Measurements from ENCODE around the gene PAPOLA. TPM values are rescaled to one million over a fixed set of nuclear protein-coding genes. Genes with fewer than 3 reads are reported as not detected.
A peak's percentile ranks its signal among the peaks of the same experiment; 100 is the strongest.

The PAPOLA gene
- total and polyA plus RNA-seq, 4 donors = 62.2 to 285 (median 96.2) TPM

- Histone ChIP-seq H3K27ac (ENCODE audit: low read depth in 1 of 2, low read length in 1 of 2) (no peak overlapping the region), H3K36me3 (ENCODE audit: control insufficient read depth in 4 of 4, insufficient read depth in 4 of 4, low read length in 4 of 4) (peaks cover 2 to 13% (median 11%) of the 10 kb centered on the region in 4 donors)
Measured at GRCh38 chr14:96538097-96538989, 36.2 kb downstream of the PAPOLA start.

GRCh38 chr14:96538990-96539317 lies 36.8 kb downstream of the PAPOLA start:
- WGBS, 2 donors = 80 to 81% methylated on average over 1 of the region's 1 CpG
- no peaks in the 10 kb centered on the region for H3K4me1 ChIP-seq (ENCODE audit: control insufficient read depth in 5 of 5, insufficient read depth in 5 of 5, low read length in 5 of 5)
- no peak overlapping the region for H3K9ac ChIP-seq (ENCODE audit: insufficient read depth in 1 of 2, low read length in 2 of 2)
- ATAC-seq (ENCODE audit: insufficient read depth, low FRiP score) = no peak
- peaks cover 1 to 13% (median 12%) of the 10 kb centered on the region in 4 donors for H3K36me3 ChIP-seq (ENCODE audit: control insufficient read depth in 4 of 4, insufficient read depth in 4 of 4, low read length in 4 of 4)
- TF ChIP-seq, protein P1, sequence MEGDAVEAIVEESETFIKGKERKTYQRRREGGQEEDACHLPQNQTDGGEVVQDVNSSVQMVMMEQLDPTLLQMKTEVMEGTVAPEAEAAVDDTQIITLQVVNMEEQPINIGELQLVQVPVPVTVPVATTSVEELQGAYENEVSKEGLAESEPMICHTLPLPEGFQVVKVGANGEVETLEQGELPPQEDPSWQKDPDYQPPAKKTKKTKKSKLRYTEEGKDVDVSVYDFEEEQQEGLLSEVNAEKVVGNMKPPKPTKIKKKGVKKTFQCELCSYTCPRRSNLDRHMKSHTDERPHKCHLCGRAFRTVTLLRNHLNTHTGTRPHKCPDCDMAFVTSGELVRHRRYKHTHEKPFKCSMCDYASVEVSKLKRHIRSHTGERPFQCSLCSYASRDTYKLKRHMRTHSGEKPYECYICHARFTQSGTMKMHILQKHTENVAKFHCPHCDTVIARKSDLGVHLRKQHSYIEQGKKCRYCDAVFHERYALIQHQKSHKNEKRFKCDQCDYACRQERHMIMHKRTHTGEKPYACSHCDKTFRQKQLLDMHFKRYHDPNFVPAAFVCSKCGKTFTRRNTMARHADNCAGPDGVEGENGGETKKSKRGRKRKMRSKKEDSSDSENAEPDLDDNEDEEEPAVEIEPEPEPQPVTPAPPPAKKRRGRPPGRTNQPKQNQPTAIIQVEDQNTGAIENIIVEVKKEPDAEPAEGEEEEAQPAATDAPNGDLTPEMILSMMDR (IDR thresholded peaks at IDR 0.05; ENCODE audit: control extremely low read depth, extremely low read depth) = no peak
- peak in 1 of 3 donors; percentile 24 for DNase-seq
- H3K4me3 ChIP-seq = no peak overlapping the region
- no peaks in the 10 kb centered on the region for H3K9me3 ChIP-seq (ENCODE audit: control insufficient read depth in 4 of 4, insufficient read depth in 3 of 4, low read length in 3 of 4)
- H3K27ac ChIP-seq (ENCODE audit: low read depth in 1 of 2, low read length in 1 of 2) = no peak overlapping the region
- no peaks in the 10 kb centered on the region for H3K27me3 ChIP-seq (ENCODE audit: control insufficient read depth in 3 of 3, insufficient read depth in 3 of 3, low read length in 2 of 3)

More at GRCh38 chr14:96538097-96538989, 36.2 kb downstream of the PAPOLA start:
- Histone ChIP-seq H3K9me3 (ENCODE audit: control insufficient read depth in 4 of 4, insufficient read depth in 3 of 4, low read length in 3 of 4) (no peaks in the 10 kb centered on the region), H3K27me3 (ENCODE audit: control insufficient read depth in 3 of 3, insufficient read depth in 3 of 3, low read length in 2 of 3) (no peaks in the 10 kb centered on the region), H3K4me3 (no peak overlapping the region), H3K4me1 (ENCODE audit: control insufficient read depth in 5 of 5, insufficient read depth in 5 of 5, low read length in 5 of 5) (no peaks in the 10 kb centered on the region), H3K9ac (ENCODE audit: insufficient read depth in 1 of 2, low read length in 2 of 2) (no peak overlapping the region)
- 57 to 77% methylated on average over 3 of the region's 3 CpGs for WGBS, 2 donors
- DNase-seq (no peak), ATAC-seq (ENCODE audit: insufficient read depth, low FRiP score) (no peak)
- TF ChIP-seq, protein P1 (IDR thresholded peaks at IDR 0.05; ENCODE audit: control extremely low read depth, extremely low read depth) = no peak

DNA sequence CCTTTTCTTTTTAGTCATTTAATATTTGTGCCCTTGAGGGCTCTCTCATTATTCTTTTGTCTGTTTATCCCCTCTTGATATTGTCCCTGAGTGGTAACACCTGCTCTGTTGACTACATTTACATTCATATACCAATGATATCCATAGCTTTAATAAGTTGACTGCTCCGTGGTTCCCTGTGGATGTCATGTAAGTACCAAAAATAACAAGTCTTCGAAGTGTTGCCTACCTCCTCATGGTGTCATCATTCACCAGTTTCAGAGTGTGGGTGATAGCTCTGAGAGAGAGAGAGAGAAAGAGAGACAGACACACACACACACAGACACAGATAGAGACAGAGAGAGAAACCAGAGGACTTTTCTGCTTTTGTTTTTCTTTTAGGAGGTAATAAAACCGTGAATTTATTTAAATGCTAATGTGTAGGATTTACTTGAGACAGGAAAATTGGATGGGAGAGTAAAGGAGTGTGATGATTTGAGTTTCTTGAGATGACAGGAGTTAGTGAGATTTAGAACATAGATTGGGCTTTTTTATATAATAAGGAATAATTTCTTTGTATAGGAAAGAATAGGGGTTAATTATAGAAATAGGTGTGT lies 52.2 kb downstream of the PAPOLA start:
- ATAC-seq (ENCODE audit: insufficient read depth, low FRiP score) (no peak), DNase-seq (no peak)
- Histone ChIP-seq H3K9me3 (ENCODE audit: control insufficient read depth in 4 of 4, insufficient read depth in 3 of 4, low read length in 3 of 4) (no peaks in the 10 kb centered on the region), H3K36me3 (ENCODE audit: control insufficient read depth in 4 of 4, insufficient read depth in 4 of 4, low read length in 4 of 4) (peaks cover 11 to 54% (median 32%) of the 10 kb centered on the region in 4 donors), H3K27me3 (ENCODE audit: control insufficient read depth in 3 of 3, insufficient read depth in 3 of 3, low read length in 2 of 3) (no peaks in the 10 kb centered on the region), H3K9ac (ENCODE audit: insufficient read depth in 1 of 2, low read length in 2 of 2) (no peak overlapping the region), H3K4me1 (ENCODE audit: control insufficient read depth in 5 of 5, insufficient read depth in 5 of 5, low read length in 5 of 5) (no peaks in the 10 kb centered on the region), H3K27ac (ENCODE audit: low read depth in 1 of 2, low read length in 1 of 2) (no peak overlapping the region), H3K4me3 (no peak overlapping the region)
- TF ChIP-seq, protein P1 (IDR thresholded peaks at IDR 0.05; ENCODE audit: control extremely low read depth, extremely low read depth) = no peak
- WGBS, 2 donors = 85 to 92% methylated on average over 3 of the region's 3 CpGs
